Stomach (tissue), 9 donors: ENCODE measurements around the gene THAP12. TPM values are rescaled to one million over a fixed set of nuclear protein-coding genes. Genes with fewer than 3 reads are reported as not detected.

Experiments
- DNase-seq, 2 donors: peaks; one replicate each; pipeline versions ENCODE4 v3.0.0 to v3.0.0-alpha.2; 2013 to 2019
- H3K27ac ChIP-seq, 5 donors: fragments of 200-600 bp in 4 of 5; sonication (generic) in 4 of 5; one replicate each; pipeline ENCODE4 v1.5.1; 2013 to 2019; ENCODE audit warnings: mild to moderate bottlenecking in 1 of 5, moderate library complexity in 1 of 5
- H3K27me3 ChIP-seq, 3 donors: fragments of 200-600 bp; sonication (generic); one replicate each; pipeline ENCODE4 v1.5.1; 2017 to 2019; ENCODE audit warnings: mixed run types in 1 of 3
- H3K36me3 ChIP-seq, 4 donors: fragments of 200-600 bp; sonication (generic); 1 replicate in 3 of 4; 2 replicates in 1 of 4; pipeline ENCODE4 v1.5.1; 2016 to 2019
- H3K4me1 ChIP-seq, 4 donors: fragments of 200-600 bp; sonication (generic); one replicate each; pipeline ENCODE4 v1.5.1; 2016 to 2019
- H3K4me3 ChIP-seq, 4 donors: fragments of 200-600 bp; sonication (generic) in 3 of 4; one replicate each; pipeline ENCODE4 v1.5.1; 2016 to 2019; ENCODE audit warnings: mild to moderate bottlenecking in 1 of 4
- H3K9me3 ChIP-seq, 4 donors: fragments of 200-600 bp; sonication (generic); one replicate each; pipeline ENCODE4 v1.5.1; 2016 to 2019
- CTCF ChIP-seq, 7 experiments: fragments of 450-650 bp in 4 of 7; fragments of 200-600 bp in 3 of 7; sonication (generic) in 3 of 7; IDR thresholded peaks; one replicate each; pipeline ENCODE4 v1.5.1; 2016 to 2019; ENCODE audit warnings: antibody characterized with exemption in 7 of 7, control low read depth in 2 of 7, mild to moderate bottlenecking in 1 of 7
- EP300 ChIP-seq: sonication (generic); formaldehyde crosslinking; IDR thresholded peaks from one replicate; pipeline ENCODE4 v1.6.1; 2017; ENCODE audit warnings: antibody characterized with exemption
- POLR2A ChIP-seq, 4 donors: fragments of 450-650 bp; IDR thresholded peaks; one replicate each; pipeline ENCODE4 v1.6.1; 2016; ENCODE audit warnings: antibody characterized with exemption in 4 of 4, control low read depth in 2 of 4, mild to moderate bottlenecking in 1 of 4, moderate library complexity in 1 of 4
- POLR2AphosphoS5 ChIP-seq, 3 donors: sonication (generic); formaldehyde crosslinking; IDR thresholded peaks; one replicate each; pipeline ENCODE4 v1.6.1; 2016; ENCODE audit warnings: antibody characterized with exemption in 3 of 3
- WGBS, 5 donors: extraction: QIAGEN DNeasy Blood & Tissue Kit in 3 of 5; methylation state at CpG; one replicate each; pipeline versions ENCODE4 v1.1.5 to v1.1.7; 2013 to 2018; 5-methylcytosine and 5-hydroxymethylcytosine counted together
- intact Hi-C: fragments of 100-400 bp; cut with DNase I; formaldehyde crosslinking; loops from one replicate; pipeline ENCODE4 v1.15.1; 2023; ENCODE audit warnings: low total_unique reads
- polyA plus RNA-seq, 3 donors: library from polyadenylated mRNA; stranded (reverse); fragments of 200-250 nt; gene quantifications; one replicate each; pipeline ENCODE4 v1.2.3, GENCODE V29; 2013
- total RNA-seq, 5 donors: library from RNA; depleted of rRNA; stranded (reverse); fragments of >200 nt; gene quantifications; one replicate each; pipeline versions ENCODE4 v1.1.0 to v1.2.3, GENCODE V29; 2014 to 2016
- donor health status: healthy with polysubstance abuse.
- donor health status: Bipolar disorder and iron deficiency.
- donor health status: healthy.

Gene THAP12
- total and polyA plus RNA-seq, 8 donors: 10.7 to 74.0 (median 25.2) TPM

DNA sequence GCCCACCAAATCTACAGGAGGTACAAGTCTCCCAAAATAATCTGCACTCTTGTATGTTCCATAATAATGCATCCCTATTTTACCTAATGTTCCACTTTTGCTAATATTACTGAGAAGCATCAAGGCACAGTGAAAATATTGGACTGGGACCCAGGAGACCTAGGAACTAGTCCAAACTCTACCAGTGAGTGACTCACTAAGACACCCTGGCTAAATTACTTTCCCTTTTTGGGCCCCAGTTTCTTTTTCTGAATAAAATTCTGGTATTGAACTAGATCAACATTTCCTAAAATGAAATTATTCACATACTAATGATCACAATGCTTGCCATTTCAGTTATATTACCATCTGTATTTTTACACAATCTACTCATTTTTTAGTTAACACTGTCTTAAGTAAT lies 19.6 kb downstream of the THAP12 start:
- no peak overlapping the region for H3K27ac ChIP-seq
- H3K9me3 ChIP-seq: no peaks in the 10 kb centered on the region
- peaks cover 0 to 41% (median 34%) of the 10 kb centered on the region in 4 donors for H3K36me3 ChIP-seq
- H3K4me1 ChIP-seq: peaks cover 3 to 34% (median 13%) of the 10 kb centered on the region in 4 donors
- intact Hi-C loops: no loop called here
- TF ChIP-seq EP300 (no peak), CTCF (IDR thresholded peaks at IDR 0.05) (no peak), POLR2AphosphoS5 (IDR thresholded peaks at IDR 0.05) (no peak), POLR2A (IDR thresholded peaks at IDR 0.05) (no peak)
- no peak for DNase-seq
- H3K4me3 ChIP-seq: no peak overlapping the region
- H3K27me3 ChIP-seq: no peaks in the 10 kb centered on the region

- H3K4me1 ChIP-seq: no peaks in the 10 kb centered on the region
- H3K4me3 ChIP-seq: no peak overlapping the region
- peaks cover 18 to 87% (median 80%) of the 10 kb centered on the region in 4 donors for H3K36me3 ChIP-seq
- TF ChIP-seq CTCF (IDR thresholded peaks at IDR 0.05): no peak
- no peak for TF ChIP-seq EP300
- TF ChIP-seq POLR2A (IDR thresholded peaks at IDR 0.05): no peak
- no peak for TF ChIP-seq POLR2AphosphoS5 (IDR thresholded peaks at IDR 0.05)
- intact Hi-C loops: no loop called here
- no peaks in the 10 kb centered on the region for H3K27me3 ChIP-seq
- no peak overlapping the region for H3K27ac ChIP-seq
- no peak for DNase-seq
- peaks cover 0 to 16% (median 9%) of the 10 kb centered on the region in 4 donors for H3K9me3 ChIP-seq
- WGBS, 5 donors: 89 to 98% (median 93%) methylated on average over 1 of the region's 1 CpG
These were observed 25.8 kb downstream of the THAP12 start for GRCh38 chr11:76355172-76355571.

GRCh38 chr11:76348348-76348747 lies 32.6 kb downstream of the THAP12 start:
- TF ChIP-seq POLR2AphosphoS5 (IDR thresholded peaks at IDR 0.05) (no peak), CTCF (IDR thresholded peaks at IDR 0.05) (no peak), EP300 (no peak), POLR2A (IDR thresholded peaks at IDR 0.05) (no peak)
- no peak overlapping the region for H3K27ac ChIP-seq
- H3K4me1 ChIP-seq: no peaks in the 10 kb centered on the region
- no peak overlapping the region for H3K4me3 ChIP-seq
- H3K27me3 ChIP-seq: no peaks in the 10 kb centered on the region
- intact Hi-C loops: no loop called here
- DNase-seq: no peak
- WGBS, 5 donors: 77 to 86% (median 84%) methylated on average over 3 of the region's 3 CpGs
- H3K36me3 ChIP-seq: peaks cover 0 to 46% (median 39%) of the 10 kb centered on the region in 4 donors
- peaks cover 0 to 2% (median 0%) of the 10 kb centered on the region in 4 donors for H3K9me3 ChIP-seq

DNA sequence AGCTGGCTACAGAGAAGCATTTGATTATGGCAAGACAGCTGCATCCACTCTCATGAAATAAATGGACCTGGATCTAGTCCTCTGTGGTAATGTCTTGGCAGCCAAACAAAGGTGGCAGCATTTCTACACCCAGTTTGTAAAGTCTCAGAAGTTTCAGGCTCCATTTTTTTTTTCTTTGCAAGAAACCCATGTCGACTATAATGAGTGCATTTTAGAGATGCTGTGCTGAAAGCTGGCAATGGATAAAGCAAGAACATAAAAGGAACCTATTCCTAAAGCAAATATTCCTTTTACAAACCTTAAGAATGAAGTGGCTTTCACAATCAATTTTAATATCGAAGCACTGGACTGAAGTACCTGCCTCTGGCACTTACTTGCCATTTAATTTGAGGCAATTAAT lies 33.5 kb downstream of the THAP12 start:
- no peaks in the 10 kb centered on the region for H3K9me3 ChIP-seq
- intact Hi-C loops: no loop called here
- no peak overlapping the region for H3K27ac ChIP-seq
- TF ChIP-seq POLR2A (IDR thresholded peaks at IDR 0.05) (no peak), CTCF (IDR thresholded peaks at IDR 0.05) (no peak), POLR2AphosphoS5 (IDR thresholded peaks at IDR 0.05) (no peak), EP300 (no peak)
- peak in 1 of 2 donors; percentile 26 for DNase-seq
- WGBS, 5 donors: 34 to 47% (median 46%) methylated on average over 2 of the region's 2 CpGs
- no peaks in the 10 kb centered on the region for H3K27me3 ChIP-seq
- H3K4me3 ChIP-seq: no peak overlapping the region
- H3K4me1 ChIP-seq: no peaks in the 10 kb centered on the region
- peaks cover 0 to 37% (median 30%) of the 10 kb centered on the region in 4 donors for H3K36me3 ChIP-seq
